Activated T-cell treated with anti-CD3 and anti-CD28 coated beads, Interleukin-2, amount 50 U/mL, for 24 hours (primary cell): ENCODE data around the gene FGD2.
A peak's percentile ranks its signal among the peaks of the same experiment; 100 is the strongest.

Source experiments
- DNase-seq: peaks from one replicate; pipeline ENCODE4 v3.0.0-alpha.2; 2020
- H3K27ac Mint-ChIP-seq: 2 replicates; pipeline ENCODE4 v1.8.0; 2020; ENCODE audit warnings: mild to moderate bottlenecking, mixed read lengths
- H3K27me3 Mint-ChIP-seq: 2 replicates; pipeline ENCODE4 v1.8.0; 2020; ENCODE audit warnings: mixed read lengths
- H3K36me3 Mint-ChIP-seq: 2 replicates; pipeline ENCODE4 v1.8.0; 2020; ENCODE audit warnings: low read depth, mixed read lengths
- H3K4me1 Mint-ChIP-seq: 2 replicates; pipeline ENCODE4 v1.8.0; 2020; ENCODE audit warnings: low read depth, mixed read lengths
- H3K4me3 Mint-ChIP-seq: 2 replicates; pipeline ENCODE4 v1.8.0; 2020; ENCODE audit warnings: mild to moderate bottlenecking, moderate library complexity, mixed read lengths
- H3K9me3 Mint-ChIP-seq: 2 replicates; pipeline ENCODE4 v1.8.0; 2020; ENCODE audit warnings: mixed read lengths

FGD2 gene

GRCh38 chr6:37048403-37048850 lies 43.0 kb downstream of the FGD2 start:
- Mint-ChIP-seq H3K27ac (peak overlapping the region; percentile 98), H3K4me3 (peak overlapping the region; percentile 80), H3K27me3 (no peaks in the 10 kb centered on the region), H3K4me1 (peaks cover 68% of the 10 kb centered on the region), H3K36me3 (peaks cover 11% of the 10 kb centered on the region), H3K9me3 (no peaks in the 10 kb centered on the region)
- no peak for DNase-seq

GRCh38 chr6:37048851-37049757 lies 43.6 kb downstream of the FGD2 start:
- DNase-seq, result peak; percentile 75
- Mint-ChIP-seq H3K27ac (peak overlapping the region; percentile 98), H3K4me3 (peak overlapping the region; percentile 80), H3K36me3 (peaks cover 11% of the 10 kb centered on the region), H3K9me3 (no peaks in the 10 kb centered on the region), H3K27me3 (no peaks in the 10 kb centered on the region), H3K4me1 (peaks cover 68% of the 10 kb centered on the region)

GRCh38 chr6:37049758-37050044 lies 44.2 kb downstream of the FGD2 start:
- Mint-ChIP-seq H3K36me3 (peaks cover 11% of the 10 kb centered on the region), H3K4me1 (peaks cover 68% of the 10 kb centered on the region), H3K9me3 (no peaks in the 10 kb centered on the region), H3K4me3 (peak overlapping the region; percentile 80), H3K27ac (peak overlapping the region; percentile 98), H3K27me3 (no peaks in the 10 kb centered on the region)
- no peak for DNase-seq

DNA sequence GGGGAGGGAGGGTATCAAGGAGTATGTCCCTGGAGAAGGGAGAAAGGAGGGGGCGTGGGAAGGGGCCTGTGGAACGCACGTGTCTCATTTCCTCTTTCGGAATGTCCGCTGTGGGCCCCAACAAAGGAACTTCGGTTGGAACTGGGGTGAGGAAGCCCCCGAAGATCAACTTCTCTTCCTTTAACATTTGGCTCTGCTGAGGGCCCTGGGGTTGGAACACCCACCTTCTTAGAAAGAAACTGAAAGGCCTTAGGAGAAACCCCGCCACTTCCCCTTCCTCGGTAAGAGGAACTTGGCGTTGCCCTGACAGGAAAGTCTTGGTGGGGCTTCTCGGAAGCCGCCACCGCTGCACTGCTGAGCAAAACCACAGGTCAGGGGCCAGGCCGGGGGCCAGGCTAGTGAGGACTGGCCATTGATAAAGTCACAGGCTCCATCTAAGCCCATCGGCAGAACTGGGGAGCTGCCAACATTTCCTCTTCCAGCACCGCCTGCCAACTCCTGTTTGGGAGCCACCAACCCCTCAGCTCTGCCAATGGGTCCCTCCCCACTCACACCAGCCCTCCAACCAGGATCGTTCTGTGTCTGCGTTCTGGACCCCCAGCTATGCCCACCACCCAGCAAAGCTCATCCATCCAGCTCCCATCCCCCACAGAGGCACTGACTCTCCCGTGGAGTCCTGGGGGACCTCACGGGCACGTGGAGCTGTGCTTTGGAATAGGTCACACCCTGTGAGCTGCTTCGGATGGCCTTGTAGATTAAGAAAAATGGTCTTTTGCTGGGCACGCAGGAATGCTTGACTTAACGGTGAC lies 44.8 kb downstream of the FGD2 start:
- no peaks in the 10 kb centered on the region for H3K27me3 Mint-ChIP-seq
- H3K4me1 Mint-ChIP-seq, result peaks cover 68% of the 10 kb centered on the region
- peak; percentile 79 for DNase-seq
- H3K36me3 Mint-ChIP-seq, result peaks cover 11% of the 10 kb centered on the region
- peak overlapping the region; percentile 80 for H3K4me3 Mint-ChIP-seq
- no peaks in the 10 kb centered on the region for H3K9me3 Mint-ChIP-seq
- H3K27ac Mint-ChIP-seq, result peak overlapping the region; percentile 98

DNA sequence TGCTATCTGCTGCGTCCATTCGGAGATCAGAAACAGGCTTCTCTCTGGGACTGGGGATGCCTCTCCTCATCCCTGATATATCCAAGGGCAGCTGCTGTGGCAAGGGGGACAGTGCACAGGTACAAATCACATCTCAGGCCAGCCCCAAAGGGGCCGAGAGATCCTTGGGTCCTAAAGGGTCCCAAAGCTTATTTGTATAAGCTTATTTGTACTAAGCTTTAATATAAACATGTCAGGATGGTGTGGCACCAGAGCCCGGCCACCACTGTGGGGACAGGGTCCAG lies 45.3 kb downstream of the FGD2 start:
- H3K4me3 Mint-ChIP-seq, result peak overlapping the region; percentile 80
- H3K27me3 Mint-ChIP-seq, result no peaks in the 10 kb centered on the region
- H3K36me3 Mint-ChIP-seq, result peaks cover 11% of the 10 kb centered on the region
- DNase-seq, result peak; percentile 58
- H3K9me3 Mint-ChIP-seq, result no peaks in the 10 kb centered on the region
- H3K4me1 Mint-ChIP-seq, result peaks cover 63% of the 10 kb centered on the region
- H3K27ac Mint-ChIP-seq, result peak overlapping the region; percentile 98

DNA sequence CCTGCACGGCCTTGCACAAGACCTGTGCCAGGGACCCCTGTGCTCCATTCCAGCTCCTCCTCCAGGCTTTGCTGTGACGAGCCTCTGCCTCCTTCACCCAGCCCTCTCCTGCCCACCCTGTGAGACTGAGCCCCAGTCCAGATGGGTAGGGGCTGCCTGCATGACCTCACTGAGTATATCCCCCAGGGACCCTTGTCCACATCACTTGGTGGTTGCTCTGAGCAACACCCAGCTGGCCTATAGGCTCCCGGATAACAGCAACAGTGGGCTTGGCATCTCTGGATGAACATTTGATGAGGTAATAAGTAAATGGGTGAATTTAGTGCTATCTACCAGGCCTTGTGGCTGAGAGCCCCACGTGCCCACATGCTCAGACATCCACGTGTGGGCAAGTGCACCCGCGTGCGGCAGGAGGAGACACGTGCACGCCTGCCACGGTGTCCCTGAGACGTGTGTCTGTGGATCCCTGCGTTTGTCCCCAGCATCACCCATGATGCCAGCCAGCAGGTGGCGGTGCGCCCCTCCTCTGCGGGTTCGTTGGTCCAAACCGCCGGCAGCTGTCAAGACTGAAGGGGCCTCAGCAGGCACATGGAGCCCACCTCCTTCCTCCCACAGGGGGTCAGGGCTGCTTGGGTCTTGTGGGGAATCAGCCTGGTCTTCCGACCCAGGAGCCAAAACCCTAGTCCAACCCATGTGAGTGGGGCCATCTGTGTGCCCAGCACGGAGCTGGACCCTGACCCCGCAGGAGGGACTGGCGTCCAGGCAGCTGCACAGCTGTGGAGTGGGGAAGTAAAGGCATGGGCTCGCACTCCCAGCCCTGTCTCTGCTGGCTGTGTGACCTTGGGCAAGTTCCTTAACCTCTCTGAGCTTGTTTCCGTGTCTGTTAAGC lies 45.9 kb downstream of the FGD2 start:
- Mint-ChIP-seq H3K9me3 (no peaks in the 10 kb centered on the region), H3K36me3 (peaks cover 11% of the 10 kb centered on the region), H3K4me1 (peaks cover 57% of the 10 kb centered on the region), H3K27me3 (no peaks in the 10 kb centered on the region), H3K27ac (peak overlapping the region; percentile 98), H3K4me3 (peak overlapping the region; percentile 80)
- DNase-seq, result peak; percentile 93

DNA sequence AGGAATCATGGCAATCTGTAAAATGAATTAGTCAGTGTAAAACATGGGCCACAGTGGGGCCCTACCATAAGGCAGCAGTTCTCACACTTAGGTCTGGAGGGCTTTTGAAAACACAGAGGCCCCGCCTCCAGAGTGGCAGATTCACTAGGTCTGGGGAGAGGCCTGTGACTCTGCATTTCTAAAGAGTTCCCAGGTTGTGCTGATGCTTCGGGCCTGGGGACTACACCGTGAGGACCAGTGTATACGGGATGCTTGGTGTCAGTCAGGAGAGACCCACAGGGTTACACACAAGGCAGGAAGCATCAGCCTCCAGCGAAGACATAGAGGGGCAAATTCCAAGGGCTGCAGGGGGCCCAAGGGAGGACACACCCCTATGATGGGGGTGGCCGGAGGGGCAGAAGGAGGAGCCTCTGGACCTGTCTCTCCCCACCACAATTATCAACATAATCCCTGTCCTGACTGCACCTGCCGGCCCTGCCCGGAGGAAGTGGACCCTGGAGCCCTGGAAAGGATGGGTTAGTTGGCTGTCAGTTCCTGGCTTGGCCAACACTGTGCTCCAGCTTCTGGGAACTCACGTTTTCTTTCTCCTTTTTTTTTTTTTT lies 46.7 kb downstream of the FGD2 start:
- Mint-ChIP-seq H3K9me3 (no peaks in the 10 kb centered on the region), H3K27ac (peak overlapping the region; percentile 98), H3K27me3 (no peaks in the 10 kb centered on the region), H3K4me1 (peaks cover 50% of the 10 kb centered on the region), H3K36me3 (peaks cover 11% of the 10 kb centered on the region), H3K4me3 (peak overlapping the region; percentile 80)
- peak; percentile 54 for DNase-seq

DNA sequence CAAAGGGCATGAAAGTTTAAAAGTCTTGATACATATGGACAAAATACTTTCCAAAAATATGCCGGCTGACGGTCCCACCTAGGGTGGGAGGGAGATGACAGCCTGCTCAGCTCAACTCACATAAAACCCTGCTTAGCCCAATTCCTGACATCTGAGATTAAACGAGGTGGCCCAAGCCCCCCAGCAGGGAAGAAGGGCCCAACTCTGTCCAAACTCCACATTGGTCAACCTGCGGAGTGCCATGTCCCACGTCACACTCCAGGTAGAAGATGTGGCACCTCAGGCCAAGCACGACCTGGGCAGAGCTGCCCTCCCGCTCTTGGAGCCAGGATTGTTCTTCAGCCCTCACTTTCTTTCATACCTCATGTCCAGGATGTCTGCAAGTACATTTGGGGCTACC lies 48.2 kb downstream of the FGD2 start:
- no peaks in the 10 kb centered on the region for H3K27me3 Mint-ChIP-seq
- no peak overlapping the region for H3K27ac Mint-ChIP-seq
- peaks cover 34% of the 10 kb centered on the region for H3K4me1 Mint-ChIP-seq

GRCh38 chr6:37054171-37054570 lies 48.7 kb downstream of the FGD2 start:
- Mint-ChIP-seq H3K9me3 (no peaks in the 10 kb centered on the region), H3K4me3 (no peak overlapping the region), H3K36me3 (peaks cover 7% of the 10 kb centered on the region), H3K27me3 (no peaks in the 10 kb centered on the region), H3K4me1 (peaks cover 30% of the 10 kb centered on the region), H3K27ac (no peak overlapping the region)
- no peak for DNase-seq

More for the DNA sequence above, 48.2 kb downstream of the FGD2 start:
- no peak for DNase-seq
- Mint-ChIP-seq H3K4me3 (no peak overlapping the region), H3K9me3 (no peaks in the 10 kb centered on the region), H3K36me3 (peaks cover 11% of the 10 kb centered on the region)

DNA sequence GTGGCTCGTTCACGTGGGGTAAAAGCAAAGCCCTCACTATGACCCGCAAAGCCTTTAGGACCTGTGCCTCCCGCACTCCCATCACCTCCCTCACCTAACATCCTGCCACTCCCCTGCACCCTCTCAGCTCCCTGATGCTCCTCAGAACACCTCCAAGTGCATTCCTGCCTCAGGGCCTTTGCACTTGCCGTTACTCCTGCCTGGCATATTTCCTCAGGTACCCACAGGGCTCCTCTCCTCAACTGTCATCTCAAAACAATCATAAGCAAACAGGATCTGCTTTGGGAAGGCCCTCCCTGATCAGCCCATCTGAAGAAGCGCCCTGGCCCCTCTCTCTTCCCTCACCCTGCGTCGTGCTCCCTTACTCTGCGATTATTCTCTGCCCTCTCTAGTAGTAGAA lies 49.1 kb downstream of the FGD2 start:
- H3K27me3 Mint-ChIP-seq, result no peaks in the 10 kb centered on the region
- no peaks in the 10 kb centered on the region for H3K9me3 Mint-ChIP-seq
- H3K4me1 Mint-ChIP-seq, result peaks cover 30% of the 10 kb centered on the region
- DNase-seq, result no peak
- no peak overlapping the region for H3K4me3 Mint-ChIP-seq
- no peak overlapping the region for H3K27ac Mint-ChIP-seq
- peaks cover 5% of the 10 kb centered on the region for H3K36me3 Mint-ChIP-seq

GRCh38 chr6:37056112-37056403 lies 50.6 kb downstream of the FGD2 start:
- no peaks in the 10 kb centered on the region for H3K27me3 Mint-ChIP-seq
- H3K4me1 Mint-ChIP-seq, result peaks cover 16% of the 10 kb centered on the region
- no peaks in the 10 kb centered on the region for H3K36me3 Mint-ChIP-seq
- no peak overlapping the region for H3K4me3 Mint-ChIP-seq
- DNase-seq, result no peak
- no peak overlapping the region for H3K27ac Mint-ChIP-seq
- no peaks in the 10 kb centered on the region for H3K9me3 Mint-ChIP-seq

DNA sequence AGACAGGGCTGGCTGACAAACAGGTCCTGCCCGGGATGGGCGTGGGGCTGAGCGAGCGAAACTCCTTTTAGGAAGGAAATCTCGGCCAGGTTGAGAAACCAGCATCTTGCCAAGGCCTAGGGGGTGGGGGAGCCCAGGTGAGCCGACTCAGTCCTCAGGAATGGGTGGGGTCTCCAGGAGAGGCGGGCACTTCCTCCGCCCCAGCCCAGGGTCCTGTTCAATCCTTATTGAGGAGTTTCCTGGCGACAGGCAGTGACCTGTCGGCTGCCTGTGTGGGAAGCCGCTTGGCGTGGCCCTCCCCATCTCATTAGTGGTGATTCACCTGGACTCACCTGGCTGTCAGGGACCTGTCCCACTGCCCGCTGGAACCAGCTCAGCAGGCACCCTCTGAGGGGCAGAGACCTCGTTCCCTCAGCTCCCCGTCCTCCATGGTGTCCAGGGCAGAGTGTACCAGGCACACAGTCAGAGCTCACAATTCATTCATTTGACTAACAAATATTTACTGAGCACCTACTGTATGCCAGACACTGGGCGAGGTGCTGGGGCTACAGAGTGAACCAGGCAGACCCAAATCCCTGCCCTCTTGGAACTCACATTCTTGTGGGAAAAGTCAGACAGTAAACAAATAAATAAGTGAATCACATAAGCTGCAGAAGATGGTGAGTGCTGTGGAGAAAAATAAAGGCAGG lies 51.1 kb downstream of the FGD2 start:
- DNase-seq, result no peak
- Mint-ChIP-seq H3K27me3 (no peaks in the 10 kb centered on the region), H3K27ac (no peak overlapping the region), H3K4me1 (peaks cover 10% of the 10 kb centered on the region), H3K9me3 (no peaks in the 10 kb centered on the region), H3K4me3 (no peak overlapping the region), H3K36me3 (no peaks in the 10 kb centered on the region)

GRCh38 chr6:37057128-37057471 lies 51.6 kb downstream of the FGD2 start:
- no peaks in the 10 kb centered on the region for H3K36me3 Mint-ChIP-seq
- no peaks in the 10 kb centered on the region for H3K9me3 Mint-ChIP-seq
- no peak overlapping the region for H3K27ac Mint-ChIP-seq
- peaks cover 5% of the 10 kb centered on the region for H3K4me1 Mint-ChIP-seq
- DNase-seq, result no peak
- no peak overlapping the region for H3K4me3 Mint-ChIP-seq
- no peaks in the 10 kb centered on the region for H3K27me3 Mint-ChIP-seq

DNA sequence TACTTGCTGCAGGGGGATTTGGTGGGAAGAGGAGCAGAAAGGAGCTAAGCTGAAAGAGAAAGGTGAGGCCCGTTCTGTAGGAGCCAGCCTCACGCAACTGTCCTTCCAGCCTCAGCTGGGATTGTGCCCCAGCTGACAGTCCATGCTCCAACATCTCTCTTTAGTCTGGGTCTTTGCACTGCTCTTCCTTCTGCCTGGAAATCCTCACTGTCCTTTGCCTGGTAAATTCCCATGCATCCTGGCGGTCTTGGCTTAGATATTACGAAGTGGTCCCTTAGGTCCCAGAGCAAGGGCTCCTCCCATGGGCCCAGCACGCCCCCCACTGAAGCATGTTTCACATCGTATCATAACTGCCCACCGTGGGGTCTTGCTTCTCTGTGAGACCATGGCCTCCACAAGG lies 52.2 kb downstream of the FGD2 start:
- DNase-seq, result no peak
- peaks cover 4% of the 10 kb centered on the region for H3K4me1 Mint-ChIP-seq
- no peaks in the 10 kb centered on the region for H3K36me3 Mint-ChIP-seq
- H3K9me3 Mint-ChIP-seq, result no peaks in the 10 kb centered on the region
- no peak overlapping the region for H3K4me3 Mint-ChIP-seq
- H3K27me3 Mint-ChIP-seq, result no peaks in the 10 kb centered on the region
- H3K27ac Mint-ChIP-seq, result no peak overlapping the region
